AG08395 (cell line): ENCODE data around the gene ANKRD53.

ENCODE experiments used
- DNase-seq: peaks from one replicate; pipeline ENCODE4 v3.0.0; 2012; ENCODE audit warnings: mixed read lengths, low spot score

ANKRD53 gene, protein sequence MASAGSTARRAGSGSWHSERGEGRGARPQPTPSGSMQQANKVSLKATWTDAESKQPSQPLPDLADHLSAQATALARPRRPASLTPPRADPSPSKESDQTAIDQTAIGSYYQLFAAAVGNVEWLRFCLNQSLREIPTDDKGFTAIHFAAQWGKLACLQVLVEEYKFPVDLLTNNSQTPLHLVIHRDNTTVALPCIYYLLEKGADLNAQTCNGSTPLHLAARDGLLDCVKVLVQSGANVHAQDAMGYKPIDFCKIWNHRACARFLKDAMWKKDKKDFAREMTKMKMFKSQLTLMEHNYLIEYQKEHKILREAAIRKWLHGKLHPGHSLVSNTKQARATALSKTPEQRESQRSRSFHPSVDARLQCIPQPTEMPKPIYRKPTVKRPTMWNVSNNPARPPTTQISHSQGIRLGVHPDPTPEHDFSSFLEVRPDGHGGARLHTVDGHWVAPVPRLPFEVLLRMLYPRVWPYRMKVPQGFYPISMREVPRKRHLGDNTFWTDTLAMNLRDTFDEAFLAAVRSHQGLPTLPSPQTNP

DNA sequence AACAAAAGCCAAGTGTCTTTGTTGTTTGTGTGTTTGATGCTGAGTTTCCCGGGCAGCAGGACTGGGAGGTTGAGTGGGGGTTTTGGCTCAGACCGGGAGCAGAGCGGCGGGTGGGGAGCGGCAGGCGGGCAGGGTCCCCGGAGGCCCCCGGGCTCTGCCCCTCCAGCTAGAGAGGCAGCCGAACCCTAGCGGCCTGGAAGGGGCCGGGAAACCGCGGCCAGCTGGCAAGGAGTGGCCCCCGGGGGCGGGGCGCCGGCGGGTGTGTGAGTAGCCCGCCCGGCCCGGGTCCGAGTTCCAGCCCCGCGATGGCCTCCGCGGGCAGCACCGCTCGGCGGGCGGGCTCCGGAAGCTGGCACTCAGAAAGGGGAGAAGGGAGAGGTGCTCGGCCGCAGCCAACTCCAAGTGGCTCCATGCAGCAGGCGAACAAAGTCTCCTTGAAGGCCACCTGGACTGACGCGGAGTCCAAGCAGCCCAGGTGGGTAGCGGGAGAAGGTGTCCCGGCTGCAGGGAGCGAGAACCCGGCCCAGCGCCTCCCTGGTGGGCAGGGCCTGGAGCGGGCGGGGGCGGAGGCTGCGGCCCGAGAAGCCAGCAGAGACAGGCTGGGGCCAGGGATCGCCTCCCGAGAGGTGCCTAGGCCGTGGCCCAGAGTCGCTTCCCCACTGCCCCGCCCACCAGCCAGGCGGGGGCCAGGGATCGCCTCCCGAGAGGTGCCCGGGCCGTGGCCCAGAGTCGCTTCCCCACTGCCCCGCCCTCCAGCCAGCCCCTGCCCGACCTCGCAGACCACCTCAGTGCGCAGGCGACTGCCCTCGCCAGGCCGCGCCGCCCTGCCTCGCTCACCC lies at the start of gene ANKRD53:
Gene ANKRD53, plus strand, starts transcription at position 290 of the 839 bp plus-strand sequence. Its CDS starts 16 bp downstream, at position 306.
- DNase-seq, result peak; percentile 58

DNA sequence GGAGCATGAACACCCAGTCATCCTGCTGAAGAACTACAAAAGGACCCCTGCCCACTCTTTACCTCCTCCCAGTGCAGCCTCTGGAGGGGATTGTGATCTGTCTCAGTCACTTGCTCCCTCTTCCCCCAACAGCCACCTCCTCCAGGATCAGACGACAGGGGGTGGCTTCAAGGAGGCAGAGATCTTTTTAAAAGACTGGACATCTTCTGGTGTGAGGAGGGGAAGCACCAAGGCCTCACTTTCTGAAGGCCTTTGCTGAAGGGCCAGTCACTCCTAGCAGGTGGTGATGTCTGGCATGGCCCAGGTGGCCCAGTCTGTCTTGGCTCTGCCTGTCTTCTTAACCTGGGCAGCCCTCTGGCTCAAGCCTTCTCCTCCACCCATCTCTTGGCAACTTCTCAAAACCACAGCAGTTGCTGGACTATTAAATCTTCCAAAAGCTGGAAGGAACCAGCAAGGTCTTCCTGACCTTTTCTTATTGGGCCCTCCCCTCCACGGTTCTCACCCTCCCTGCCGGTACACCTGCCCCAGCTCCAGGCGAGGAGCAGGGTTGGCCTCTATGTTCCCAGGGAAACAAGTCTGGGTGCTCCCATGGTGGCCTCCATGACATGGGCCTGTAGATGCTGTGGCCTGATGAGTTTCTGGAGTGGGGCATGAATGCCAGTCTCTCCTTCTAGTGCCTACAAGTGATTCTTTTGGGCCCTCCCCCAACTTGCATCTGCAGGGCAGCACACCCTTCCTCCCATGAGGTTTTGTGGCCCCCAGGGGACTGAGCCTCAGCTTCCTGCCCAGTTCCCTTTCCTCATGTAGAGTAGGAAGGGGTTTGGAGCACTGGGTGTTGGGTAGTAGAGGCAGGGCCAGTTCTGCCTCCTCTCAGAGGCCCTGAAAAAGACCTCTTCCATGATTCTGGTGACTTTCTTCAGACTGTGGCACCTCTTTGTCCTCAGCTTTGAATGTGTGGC lies 47.8 kb upstream of the ANKRD53 start:
- DNase-seq, result no peak

- DNase-seq, result no peak
Measured at GRCh38 chr2:70931376-70932000, 46.9 kb upstream of the ANKRD53 start.

DNA sequence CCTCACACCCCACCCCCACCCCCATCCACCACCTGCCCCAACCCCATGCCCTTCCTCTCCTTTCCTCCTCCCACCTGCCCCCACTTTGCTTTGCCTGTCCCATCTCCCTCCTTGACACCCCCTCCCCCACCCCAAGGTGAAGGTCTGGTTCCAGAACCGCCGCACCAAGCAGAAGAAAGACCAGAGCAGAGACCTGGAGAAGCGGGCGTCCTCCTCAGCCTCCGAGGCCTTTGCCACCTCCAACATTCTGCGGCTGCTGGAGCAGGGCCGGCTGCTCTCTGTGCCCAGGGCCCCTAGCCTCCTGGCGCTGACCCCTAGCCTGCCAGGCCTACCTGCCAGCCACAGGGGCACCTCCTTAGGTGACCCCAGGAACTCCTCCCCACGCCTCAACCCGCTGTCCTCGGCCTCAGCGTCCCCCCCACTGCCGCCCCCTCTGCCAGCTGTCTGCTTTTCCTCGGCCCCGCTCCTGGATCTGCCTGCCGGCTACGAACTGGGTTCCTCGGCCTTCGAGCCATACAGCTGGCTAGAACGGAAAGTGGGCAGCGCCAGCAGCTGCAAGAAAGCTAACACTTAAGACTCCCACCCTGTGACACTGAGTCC lies 45.7 kb upstream of the ANKRD53 start:
- DNase-seq, result no peak

DNA sequence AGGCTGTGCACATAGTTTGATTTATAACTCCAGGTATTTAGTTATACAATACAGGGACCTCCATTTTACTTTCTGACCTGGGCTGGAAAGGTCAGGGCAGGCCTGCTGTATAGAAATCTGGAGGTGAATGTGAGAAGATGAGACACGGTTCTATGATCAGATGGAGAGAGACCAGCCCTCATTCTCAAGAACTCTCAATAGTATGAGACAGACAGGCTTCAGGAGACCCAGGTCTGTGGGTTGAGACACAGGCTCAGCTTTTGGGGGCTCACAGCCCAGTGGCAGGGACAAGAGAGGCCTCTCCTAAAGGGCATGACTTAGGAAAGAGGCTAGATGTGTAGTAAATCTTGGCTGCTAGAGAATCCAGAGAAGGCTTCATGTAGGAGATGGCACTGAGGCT lies 43.4 kb upstream of the ANKRD53 start:
- no peak for DNase-seq

DNA sequence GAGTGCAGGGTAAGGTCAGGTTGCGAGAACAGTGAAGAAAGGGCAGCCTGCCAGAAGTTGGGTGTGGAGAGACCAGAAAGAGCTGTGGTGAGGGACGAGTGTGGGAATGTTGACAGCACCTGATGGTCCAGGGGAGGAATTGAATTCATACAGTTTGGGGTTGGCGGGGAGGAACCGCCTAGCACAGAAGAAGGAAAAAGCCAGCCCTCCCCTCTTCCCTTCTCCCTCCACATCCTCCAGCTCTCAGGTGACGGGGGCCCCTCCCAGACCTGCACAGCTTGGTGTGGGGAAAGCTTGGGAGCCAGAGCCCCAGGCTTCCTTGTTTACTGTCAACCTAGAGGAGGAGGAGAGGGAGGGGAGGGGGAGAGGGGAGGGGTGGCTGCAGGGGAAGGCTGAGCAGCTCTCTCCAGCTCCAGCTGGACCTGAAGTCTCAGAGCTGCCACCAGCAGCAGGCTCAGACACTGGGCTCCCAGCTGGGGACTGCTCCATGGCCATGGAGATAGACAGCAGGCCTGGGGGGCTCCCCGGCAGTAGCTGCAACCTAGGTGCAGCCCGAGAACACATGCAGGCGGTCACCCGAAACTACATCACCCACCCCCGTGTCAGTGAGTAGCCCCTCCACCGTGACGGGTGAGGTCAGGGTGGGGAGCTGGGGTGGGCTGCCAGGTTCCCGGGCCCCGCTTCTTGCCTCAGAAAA lies 42.8 kb upstream of the ANKRD53 start, which contains the start of gene ATP6V1B1:
Gene ATP6V1B1, plus strand, starts transcription at position 433 of the 697 bp plus-strand sequence. Its CDS starts 55 bp downstream, at position 488.
- no peak for DNase-seq

- no peak for DNase-seq
Measured at GRCh38 chr2:70936165-70936978, 42.1 kb upstream of the ANKRD53 start.

- no peak for DNase-seq
Measured at GRCh38 chr2:70936979-70937811, 41.2 kb upstream of the ANKRD53 start.

- no peak for DNase-seq
Measured at GRCh38 chr2:70937866-70938585, 40.4 kb upstream of the ANKRD53 start.

DNA sequence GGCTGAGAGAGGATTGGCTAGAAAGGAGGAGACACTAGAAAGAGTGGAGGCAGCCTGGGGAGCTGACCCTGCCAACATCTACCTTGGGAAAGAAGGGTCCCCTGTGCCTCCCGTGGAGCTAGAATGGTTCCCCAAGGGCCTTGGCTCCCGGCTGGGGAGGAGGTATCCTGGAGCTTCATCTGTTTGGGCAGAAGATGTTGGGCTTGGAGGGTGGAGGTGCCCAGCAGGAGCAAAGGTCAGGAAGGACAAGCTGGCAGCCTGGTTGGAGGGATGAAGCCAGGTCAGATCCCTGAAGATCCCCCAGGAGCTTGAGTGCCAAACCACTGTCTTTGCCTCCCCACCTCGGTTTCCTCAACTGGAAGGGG lies 39.9 kb upstream of the ANKRD53 start:
- no peak for DNase-seq

- no peak for DNase-seq
Measured at GRCh38 chr2:70939001-70939838, 39.2 kb upstream of the ANKRD53 start.

GRCh38 chr2:70939839-70940580 lies 38.4 kb upstream of the ANKRD53 start:
- no peak for DNase-seq

GRCh38 chr2:70941186-70941585 lies 37.2 kb upstream of the ANKRD53 start:
- no peak for DNase-seq

DNA sequence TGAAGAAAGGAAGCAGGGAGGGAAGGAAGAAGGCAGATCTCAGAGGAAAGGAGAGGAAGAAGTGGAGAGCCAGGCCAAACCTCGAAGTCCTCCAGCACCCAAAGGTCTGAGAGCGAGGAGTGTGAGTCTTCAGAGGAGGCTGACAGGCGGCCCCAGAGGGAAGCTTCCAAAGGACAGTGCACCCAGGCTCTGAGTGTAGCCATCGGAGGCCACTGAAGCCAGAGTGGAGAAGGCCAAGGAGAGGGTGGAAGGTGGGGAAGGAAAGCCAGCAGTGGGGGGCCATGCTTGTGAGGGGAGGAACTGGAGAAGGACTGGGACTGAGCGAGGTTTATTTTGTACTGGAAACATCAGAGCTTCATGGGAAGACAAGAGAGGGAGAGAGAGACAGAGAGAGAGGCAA lies 36.7 kb upstream of the ANKRD53 start:
- DNase-seq, result no peak

- no peak for DNase-seq
Measured at GRCh38 chr2:70942396-70943204, 35.8 kb upstream of the ANKRD53 start.
